ENCODE data around the gene TMEM63B.
"Not testable (repeated sequence)": the region's sequence is repeated elsewhere in the genome, so short reads cannot be mapped to it uniquely, and the experiment has no call there.

TMEM63B gene

DNA sequence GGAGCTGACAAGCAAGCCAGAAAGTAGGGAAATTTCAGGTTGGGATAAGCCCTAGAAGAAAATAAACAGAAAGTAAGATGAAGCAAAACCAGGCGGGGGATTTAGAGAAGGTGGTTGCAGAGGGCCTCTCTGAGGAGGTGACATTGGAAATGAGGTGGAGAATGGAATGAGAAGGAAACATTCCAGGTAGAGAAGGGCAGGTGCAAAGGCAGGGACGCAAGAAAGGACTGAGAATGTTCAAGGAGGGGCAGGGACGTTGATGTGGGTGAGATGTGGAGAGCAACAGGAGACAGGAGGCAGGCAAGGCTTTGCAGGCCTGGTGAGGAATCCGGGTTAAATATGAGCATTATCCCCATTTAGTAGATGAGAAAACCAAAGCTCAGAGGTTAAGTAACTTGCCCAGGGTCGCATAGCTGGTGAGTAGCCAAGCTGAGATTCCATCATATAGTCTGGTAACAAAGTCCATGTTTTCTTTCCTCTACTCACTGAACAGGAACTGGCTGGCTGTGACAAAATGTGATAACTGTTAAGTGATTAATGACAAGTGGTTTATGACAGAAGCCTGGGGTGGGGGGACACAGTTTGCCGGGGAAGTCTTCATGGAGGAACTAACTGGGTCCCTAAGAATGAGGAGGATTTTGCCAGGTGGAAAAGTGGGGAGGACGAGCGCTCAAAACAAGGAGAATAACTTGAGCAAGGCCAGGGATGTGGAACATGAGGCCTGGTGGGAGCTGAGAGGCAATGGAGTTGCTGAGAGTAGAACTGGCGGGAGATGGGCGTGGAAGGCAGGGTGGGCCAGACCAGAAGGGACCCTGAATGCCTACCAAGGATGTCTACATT, 32.7 kb upstream of the TMEM63B start:
- no peak for DNase-seq (ENCODE audit: low read depth)

DNA sequence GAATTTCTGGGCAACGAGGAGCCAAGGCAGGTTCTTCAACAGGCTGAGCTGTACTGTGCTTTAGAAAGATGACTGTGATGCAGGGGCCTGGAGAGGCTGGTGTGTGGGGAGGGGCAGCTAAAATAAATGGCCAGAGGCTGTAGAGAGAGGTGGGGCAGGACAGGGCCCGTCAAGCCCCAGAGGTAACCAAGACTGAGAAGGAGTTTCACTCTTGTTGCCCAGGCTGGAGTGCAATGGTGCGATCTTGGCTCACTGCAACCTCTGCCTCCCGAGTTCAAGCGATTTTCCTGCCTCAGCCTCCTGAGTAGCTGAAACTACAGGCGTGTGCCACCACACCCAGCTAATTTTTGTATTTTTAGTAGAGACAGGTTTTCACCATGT, 32.1 kb upstream of the TMEM63B start:
- DNase-seq (ENCODE audit: low read depth) = not testable (repeated sequence)

DNA sequence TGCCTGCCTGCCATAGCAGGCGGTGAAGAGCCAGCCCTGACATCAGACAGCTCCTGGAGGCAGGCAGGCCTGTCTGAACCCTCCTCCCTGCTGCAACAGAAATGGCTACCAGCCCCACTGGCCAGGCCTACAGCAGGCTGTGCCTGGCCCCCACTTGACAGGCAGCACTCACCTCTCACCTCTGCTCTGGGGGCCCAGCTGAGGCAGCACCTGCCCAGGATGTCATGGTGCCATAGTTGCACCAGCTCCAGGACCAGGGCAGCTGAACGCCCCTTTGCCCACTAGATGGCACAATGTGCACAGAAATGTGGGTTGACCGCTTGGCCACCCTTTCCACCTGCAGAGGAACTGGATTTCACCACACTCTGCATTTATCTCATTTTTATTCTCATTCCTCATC, 30.7 kb upstream of the TMEM63B start:
- DNase-seq (ENCODE audit: low read depth) = peak; percentile 49

DNA sequence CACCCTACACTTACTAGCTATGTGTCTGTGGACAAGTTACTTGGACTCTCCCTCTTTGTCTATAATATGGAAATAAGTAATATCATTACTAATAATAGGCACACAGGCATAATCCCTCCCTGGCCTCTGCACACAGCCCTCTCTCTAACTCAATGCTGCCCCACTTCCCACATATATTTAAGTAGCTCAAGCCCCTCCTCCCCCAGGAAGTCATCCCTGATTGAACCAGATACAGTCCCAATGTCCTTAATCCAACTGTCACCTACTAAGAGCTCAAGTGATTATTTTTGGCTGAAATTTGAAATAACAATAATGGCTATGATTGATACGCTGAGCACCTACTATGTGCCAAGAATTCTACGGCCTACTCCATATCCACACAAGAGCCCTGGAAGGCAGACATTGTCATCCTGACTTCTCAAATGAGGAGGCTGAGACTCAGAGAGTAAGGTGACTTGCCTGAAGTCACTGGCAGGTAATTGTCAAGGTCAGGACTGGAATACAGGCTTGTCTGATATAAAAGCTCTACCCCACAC, 29.5 kb upstream of the TMEM63B start:
- DNase-seq (ENCODE audit: low read depth) = no peak

DNA sequence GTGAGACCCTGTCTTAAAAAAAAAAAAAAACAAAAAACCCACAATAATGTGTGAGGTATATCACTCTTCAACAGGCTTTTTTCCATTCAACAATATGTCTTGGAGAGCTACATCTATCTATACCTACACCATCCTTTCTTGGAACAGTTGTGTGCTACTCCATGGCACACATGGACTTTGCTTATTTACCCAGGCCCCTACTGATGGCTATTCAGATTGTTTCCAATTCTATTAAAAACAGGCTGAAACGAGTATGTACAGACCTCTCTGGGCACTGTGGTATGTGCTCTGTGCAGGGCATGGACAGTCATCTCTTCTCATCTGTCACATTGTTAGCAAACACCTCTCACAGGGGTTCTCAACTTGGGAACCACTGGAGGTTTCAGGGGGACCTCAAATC, 28.2 kb upstream of the TMEM63B start:
- DNase-seq (ENCODE audit: low read depth) = no peak

DNA sequence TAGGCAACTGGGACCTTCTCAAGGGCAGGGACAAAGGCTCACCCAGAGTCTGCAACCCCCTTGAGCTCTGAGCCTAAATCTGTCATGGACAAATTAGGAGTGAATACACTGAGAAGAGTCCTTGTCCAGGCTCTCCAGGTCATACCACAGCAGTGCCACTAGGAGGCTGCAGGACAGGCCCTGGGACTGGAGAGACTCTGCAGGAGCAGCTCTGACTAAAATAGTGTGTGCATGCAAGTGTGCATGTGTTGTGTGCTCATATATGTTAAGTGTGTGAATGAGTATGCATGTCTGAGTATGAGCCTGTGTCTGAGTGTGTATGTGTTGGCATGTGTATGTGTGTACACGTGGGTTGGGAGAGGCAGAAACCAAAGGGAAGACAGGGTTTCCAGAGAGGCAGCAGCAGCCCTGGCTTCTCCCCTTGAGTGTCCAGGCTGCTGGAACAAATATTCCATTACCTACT, 27.2 kb upstream of the TMEM63B start:
- no peak for DNase-seq (ENCODE audit: low read depth)

DNA sequence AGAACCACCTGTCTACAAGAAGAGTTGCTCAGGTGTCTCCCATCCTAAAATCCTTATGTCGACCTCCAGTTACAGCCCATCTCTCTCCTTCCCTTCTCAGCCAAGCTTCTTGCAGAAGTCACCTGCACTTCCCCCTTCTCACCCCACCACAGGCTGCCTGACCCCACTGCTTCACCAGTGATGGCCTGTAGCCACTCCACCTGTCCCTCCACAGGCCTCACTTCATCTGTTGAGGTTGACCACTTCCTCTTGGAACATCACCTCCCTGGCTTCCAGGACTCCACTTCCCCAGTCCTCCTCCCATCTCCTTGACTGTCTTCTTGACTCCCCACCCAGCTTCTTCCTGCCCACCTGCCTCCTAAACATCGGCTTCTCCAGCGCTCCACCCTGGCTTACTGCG, 25.5 kb upstream of the TMEM63B start:
- no peak for DNase-seq (ENCODE audit: low read depth)

DNA sequence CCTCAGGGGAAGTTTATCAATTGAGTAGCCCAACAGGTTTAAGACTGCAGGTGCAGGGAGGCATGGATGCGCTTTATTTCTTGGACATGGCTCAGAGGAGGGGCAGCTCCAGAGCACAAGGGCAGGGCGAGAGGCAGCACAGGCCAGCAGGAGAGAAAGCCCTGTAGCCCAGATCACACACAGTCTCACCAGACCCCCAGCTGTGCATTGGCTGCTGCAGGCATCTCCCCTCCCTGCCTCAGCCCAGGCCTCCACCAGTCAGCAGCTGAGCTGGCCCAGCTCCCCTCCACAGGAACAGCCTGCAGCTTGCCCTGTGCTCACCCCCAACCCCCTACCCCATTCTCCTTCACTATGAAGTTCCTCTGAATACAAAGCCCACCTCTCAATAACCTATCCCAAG, 24.8 kb upstream of the TMEM63B start:
- no peak for DNase-seq (ENCODE audit: low read depth)

DNA sequence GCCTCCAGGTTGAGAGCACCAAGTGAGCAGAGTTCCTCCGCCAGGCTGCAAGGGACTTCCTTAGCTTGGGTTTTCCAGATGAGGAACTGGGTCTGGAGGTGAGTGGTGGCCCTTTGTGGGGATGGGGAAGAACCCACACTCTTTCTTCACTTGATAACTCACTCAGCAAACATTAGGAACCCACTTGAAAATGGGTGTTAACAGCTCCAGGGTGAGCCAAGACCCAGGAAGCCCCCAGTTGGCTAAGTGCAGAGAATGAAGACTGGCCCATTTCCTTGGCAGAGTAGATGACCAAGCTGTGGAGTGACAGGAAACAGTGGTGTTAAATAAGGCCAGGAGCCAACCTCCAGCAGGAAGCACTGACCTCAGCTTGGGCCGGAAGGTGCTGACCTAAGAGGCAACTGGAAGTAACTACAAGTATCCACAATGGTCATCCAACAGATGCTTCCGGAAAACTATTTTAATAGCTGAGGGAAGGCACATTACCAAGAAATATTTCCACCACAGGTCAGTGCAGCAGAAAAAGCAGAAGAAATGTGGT, 22.8 kb upstream of the TMEM63B start:
- DNase-seq (ENCODE audit: low read depth) = no peak

DNA sequence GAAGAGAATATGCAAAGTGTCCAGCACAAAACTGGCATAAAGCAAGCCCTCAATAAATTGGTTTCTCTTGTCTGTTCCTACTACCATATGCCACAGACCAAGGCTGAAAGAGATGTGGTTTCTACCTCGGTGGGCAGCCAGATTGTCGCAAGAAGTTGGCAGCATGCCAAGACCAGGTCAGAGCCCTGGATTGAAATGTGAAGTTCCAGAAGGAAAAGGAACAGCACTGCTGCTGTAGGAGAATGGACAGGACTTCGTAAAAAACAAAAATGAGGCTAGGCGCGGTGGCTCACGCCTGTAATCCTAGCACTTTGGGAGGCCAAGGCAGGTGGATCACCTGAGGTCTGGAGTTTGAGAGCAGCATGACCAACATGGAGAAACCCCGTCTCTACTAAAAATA, 22.2 kb upstream of the TMEM63B start:
- DNase-seq (ENCODE audit: low read depth) = no peak

DNA sequence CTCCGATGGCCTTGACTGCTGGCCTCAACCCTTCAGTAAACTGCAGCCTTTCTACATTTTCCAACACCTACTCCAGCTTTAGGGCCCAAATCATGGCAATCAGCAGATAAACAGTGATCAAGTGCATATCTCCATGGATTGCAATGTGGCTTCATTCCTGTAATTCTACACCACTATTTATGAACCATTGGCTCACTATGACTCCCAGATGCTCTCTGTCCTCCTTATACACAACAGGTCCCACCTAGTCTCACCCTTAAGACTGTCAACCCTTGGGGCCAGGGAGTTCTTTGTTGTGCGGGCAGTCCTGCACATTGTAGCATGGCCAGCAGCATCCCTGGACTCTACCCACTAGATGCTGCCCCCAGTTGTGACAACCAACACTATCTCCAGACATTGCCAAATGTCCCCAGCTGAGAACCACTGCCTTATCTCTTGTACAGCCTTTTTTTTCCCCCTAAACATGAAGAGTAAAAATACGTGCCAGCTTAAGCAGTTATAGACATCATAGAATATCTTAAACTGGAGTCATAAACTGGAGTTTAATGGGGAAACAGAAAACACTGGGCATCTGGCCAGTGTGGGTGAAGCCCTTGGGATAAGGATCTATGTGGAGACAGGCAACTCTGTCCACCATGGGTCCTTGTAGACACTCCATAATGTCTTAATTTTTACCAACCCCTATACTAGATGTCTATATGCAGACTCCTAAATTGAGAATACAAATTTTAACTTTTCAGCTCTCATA, 21.2 kb upstream of the TMEM63B start:
- no peak for DNase-seq (ENCODE audit: low read depth)

DNA sequence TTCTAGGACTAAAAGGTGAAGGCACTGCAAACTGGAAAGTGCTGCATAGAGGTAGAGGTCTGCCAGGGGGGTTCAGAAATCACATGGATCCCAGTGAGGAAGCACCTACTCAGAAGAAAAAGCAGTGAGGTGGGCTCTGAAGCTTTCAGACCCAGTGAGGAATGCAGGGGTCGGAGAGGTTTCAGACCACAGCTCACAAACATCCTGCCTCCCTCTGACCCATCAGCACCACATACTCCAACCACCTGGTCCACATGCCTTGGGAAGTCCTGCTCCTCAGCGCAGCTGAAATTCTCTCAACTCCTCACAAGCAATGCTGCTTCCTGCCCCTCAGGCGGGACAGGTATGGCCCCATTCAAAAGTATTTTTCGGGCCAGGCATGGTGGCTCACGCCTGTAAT, 20.3 kb upstream of the TMEM63B start:
- no peak for DNase-seq (ENCODE audit: low read depth)

DNA sequence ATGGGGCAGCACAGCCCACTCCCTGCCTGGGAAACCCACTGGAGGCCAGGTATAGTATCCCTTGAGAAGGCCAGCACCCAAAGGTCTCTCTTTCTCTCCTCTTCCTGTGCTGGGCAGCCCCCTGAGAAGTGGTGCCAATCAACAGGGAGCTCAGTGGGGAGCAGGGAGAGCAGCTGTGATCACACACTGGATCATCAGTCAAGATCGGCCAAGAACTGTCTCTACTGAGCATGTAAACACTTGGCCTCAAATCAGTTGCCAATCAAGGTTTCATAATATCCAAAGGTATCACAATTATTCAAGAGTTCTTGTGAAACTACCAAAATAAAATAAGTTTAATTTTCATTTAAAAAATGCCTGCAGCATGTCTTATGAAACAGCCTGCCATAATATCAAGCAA, 18.9 kb upstream of the TMEM63B start:
- no peak for DNase-seq (ENCODE audit: low read depth)

DNA sequence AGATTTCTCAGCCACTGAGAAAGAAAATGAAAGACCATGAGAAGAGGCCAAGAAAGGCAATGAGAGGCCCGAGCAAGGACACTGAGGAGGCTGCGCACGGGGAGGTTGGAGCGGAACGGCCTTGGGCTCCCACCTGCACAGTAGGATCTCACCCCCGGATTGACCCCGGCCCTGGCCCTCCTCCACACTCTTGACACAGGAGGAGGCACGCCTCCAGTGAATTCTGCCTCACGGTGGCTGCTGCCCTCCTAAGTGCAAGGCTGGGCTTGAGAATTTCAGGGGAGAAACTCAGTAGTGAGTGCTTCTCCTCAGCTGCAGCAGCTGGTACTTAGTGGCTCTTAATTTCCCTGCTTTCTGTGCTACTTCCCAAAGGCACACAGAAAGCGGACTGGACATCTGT, 18.1 kb upstream of the TMEM63B start:
- no peak for DNase-seq (ENCODE audit: low read depth)

DNA sequence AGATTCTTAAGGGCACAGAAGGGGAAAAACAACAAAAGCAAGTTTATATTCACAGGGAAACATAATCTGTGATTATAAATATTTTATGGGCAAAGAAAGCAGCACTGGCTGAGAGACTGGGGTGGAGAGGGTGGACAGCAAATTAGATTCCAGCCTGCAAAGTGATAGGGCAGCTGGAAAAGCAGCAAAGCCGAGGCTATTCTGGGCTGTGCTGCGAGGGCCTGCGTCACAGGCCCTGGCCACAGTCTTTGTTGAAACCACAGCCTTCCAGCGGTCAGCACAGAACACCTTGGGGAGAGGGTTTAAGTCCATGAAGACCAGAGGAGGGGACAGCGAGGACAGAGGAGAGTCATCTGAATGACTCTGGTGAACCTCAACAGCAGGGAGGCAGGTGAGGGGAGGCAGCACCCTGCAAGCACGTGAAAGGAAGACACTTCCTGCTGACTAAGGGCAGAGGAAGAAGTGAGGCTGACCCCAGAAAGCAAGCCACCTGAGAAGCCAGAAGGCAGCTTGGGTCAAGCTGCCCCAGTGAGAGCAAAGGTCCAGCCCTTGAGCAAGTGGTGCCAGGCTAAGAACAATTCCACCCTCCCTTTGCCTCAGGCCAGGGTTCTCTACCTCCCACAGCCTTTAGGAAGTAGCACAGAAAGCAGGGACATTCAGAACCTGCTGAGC, 17.2 kb upstream of the TMEM63B start:
- DNase-seq (ENCODE audit: low read depth) = no peak

DNA sequence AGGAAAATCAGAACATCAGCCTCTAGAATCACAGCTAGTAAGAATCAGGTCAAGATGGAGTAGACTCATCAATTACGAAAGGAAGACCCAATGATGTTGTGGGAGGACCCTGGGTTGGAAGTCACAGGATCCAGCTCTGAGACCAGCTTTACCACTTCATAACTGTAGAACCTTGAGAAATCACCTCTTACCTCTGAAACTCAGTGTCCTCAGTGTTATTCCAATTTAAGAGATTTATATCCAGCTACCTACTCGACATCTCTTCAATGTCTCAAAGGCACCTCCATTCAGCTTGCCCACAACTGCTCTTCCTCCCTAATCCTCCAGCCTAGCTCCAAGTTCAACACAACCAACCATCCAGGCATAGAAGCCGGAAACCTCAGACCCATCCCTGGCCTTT, 16.4 kb upstream of the TMEM63B start:
- DNase-seq (ENCODE audit: low read depth) = no peak

DNA sequence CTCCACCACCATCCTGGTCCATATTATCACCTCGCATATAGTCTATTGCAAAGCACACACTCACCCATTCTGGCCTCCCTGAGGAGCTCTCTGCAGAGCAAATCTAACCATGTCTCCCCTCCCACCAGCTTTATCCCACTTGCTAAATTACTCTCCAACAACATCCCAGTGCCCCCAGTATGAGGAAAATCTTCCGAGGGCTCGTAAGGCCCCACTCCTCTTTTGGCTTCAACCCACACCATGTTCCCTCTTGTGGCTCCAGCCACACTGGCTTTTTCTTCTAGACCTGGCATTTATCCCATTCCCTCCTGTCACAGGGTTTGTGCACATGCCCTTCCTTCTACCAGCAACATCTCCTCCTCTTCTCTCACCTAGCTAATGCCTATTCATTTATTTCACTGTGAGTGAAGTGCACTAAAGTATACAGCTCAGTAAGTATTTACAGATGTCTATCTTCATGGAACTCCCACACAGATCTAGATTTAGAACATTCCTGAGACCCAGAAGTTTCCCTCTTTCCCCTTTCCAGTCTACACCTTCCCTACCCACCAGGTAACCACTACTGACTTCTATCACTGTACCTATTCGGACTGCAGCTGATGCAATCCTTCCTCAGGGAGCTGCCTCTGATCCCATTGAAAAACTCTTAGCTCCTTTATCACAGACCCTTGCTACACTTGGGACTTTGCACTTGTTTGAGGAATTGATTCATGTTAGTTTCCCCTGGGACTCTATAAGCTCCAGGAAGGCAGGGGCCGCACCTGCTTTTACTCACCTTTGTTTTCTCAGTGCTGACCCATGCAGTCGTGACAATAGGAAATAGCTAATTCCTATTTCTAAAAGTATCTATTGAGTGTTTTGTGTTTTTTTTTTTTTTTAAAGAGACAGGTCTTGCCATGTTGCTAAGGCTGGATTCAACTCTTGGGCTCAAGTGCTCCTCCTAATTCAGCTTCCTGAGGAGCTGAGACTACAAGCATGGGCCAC, 15.6 kb upstream of the TMEM63B start:
- no peak for DNase-seq (ENCODE audit: low read depth)

DNA sequence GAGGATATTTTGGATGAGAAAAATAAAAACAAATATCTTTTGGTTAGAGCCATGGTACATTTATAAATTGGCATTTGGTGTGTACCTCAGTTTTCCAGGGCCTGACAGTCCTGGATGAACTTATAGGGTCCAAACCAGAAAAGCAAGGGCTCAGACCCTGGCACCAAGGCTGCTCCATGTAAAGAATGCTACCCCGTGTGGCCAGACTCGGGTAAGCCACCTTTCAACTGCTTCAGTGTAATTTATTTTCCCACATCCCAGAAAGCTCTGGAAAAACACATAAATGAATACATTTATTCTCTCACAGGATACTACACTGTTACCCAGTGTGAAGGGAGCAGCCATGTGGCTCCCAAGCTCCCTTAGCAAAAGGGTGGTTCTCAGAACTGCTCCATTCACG, 13.9 kb upstream of the TMEM63B start:
- DNase-seq (ENCODE audit: low read depth) = no peak

DNA sequence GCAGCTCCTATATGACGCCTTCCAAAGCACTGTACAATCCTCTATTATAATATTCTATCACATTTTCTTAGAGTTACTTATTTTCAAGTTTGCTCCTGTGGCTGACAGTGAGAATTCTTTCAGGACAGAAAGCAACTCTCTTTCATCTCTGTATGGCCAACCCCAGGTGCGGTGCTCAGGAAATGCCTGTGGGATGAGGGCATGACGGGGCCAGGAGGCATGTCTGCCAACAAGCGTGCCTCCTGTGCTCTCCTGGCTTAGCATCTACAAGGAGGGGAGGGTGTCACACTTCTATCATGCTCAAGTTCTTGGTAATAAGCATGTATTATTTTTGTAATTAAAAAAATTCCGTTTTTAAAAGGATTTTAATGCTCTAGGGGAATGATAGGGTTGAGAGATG, 11.5 kb upstream of the TMEM63B start:
- no peak for DNase-seq (ENCODE audit: low read depth)

DNA sequence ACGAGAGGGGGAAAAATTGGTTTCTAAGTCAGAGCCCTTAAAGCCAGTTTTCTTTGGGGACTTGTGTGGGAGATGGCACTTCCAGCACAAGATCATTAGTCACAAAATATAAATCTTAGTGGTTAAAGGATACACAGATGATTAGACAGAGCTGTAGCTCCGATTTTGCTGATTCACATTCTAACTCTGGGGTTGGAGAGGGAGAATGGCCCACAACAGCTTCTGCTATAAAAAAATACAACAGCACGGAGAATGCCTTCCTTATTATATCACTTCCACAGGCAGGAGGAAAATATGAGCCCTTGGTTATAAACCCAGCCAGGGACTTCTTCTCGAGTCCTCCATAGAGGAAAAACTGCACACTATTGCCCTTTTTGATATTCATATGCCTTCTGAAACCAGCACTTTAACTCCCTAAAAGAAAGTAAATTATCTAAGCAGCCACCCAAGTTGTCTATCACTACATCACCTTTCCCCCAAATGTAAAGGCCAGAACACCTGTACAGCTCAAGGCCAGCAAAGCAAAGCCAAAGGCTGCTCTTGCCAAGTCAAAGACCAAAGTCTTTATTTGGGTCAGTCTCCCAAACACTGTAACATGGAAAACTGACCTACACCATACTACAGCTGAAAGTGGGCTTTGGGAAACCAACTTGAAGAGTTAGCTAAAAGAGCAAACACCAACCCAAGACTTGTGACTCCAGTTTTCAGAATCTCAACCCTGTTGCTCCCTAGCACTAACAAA, 10.5 kb upstream of the TMEM63B start:
- no peak for DNase-seq (ENCODE audit: low read depth)

All from stimulated activated CD8-positive, alpha-beta memory T cell treated with anti-CD3 and anti-CD28 coated beads, Interleukin-15, amount 100 ng/mL, for 1 hour (primary cell).